Stimulated activated CD8-positive, alpha-beta memory T cell treated with anti-CD3 and anti-CD28 coated beads, Interleukin-15, amount 100 ng/mL, for 1 hour (primary cell): ENCODE measurements around the gene MSGN1.

Source experiments
- DNase-seq: peaks from one replicate; pipeline ENCODE4 v3.0.0-alpha.2; 2020; ENCODE audit warnings: low read depth

Gene MSGN1

DNA sequence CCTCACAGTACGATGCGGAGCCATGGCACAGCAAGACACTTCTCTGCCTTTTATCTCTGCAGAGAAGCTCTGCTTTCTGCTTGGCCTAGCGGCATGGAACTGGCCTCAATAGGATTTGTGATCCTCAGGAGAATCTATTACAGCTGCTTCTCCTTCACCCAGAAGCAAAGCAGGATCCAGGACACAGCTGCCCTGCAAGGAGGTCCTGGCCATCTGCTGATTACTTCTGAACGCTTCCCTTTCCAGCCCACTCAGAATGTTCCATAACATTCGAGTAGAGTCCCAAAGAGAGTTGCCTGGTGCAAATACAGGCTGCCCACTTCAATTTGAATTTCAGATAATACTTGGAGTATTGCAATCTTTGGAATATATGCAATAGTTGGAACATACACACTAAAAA, 33.0 kb downstream of the MSGN1 start:
- no peak for DNase-seq

- no peak for DNase-seq
Measured at GRCh38 chr2:17850151-17850550, 33.9 kb downstream of the MSGN1 start.

- no peak for DNase-seq
Measured at GRCh38 chr2:17851731-17852585, 35.7 kb downstream of the MSGN1 start.

GRCh38 chr2:17853799-17854198, 37.5 kb downstream of the MSGN1 start:
- no peak for DNase-seq

- DNase-seq: no peak
Measured at GRCh38 chr2:17857021-17857420, 40.8 kb downstream of the MSGN1 start.

- DNase-seq: no peak
Measured at GRCh38 chr2:17858064-17858463, 41.8 kb downstream of the MSGN1 start.

DNA sequence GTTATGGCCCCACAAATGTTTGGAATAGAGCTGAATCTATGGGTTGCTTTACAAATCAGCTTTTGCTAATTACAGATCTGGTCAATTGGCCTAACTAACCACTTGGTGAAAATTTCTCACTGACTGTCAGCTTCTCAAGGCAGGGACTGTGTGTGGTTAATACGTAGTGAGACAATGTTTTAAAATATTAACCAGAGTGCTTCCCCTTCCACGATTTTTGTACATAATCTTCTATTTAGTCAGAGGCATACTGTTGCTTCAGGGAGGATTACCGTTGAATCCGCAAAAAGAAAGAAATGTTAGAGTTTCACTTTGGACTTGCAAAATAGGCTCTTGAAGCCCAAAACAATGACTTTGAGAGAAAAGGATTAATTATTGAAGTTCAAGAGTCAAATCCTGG, 47.3 kb downstream of the MSGN1 start:
- DNase-seq: no peak

DNA sequence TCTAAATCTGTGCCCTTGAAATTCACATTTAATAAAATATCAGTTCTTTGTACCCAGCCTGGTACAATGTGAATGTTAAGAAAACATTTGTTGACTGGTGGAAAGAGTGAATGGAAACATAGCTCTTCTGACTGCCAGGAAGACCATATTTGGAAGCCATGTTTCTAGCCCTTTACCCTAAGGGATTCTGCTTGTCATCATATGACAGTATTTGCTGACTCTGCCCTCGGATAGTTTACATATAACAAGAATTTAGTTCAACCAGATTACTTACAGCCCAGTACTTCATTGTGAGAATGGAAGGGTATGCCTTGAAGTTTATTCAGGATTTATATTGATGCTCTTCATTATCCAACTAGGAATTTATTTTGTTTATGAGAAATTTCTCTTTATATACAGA, 48.4 kb downstream of the MSGN1 start:
- no peak for DNase-seq

DNA sequence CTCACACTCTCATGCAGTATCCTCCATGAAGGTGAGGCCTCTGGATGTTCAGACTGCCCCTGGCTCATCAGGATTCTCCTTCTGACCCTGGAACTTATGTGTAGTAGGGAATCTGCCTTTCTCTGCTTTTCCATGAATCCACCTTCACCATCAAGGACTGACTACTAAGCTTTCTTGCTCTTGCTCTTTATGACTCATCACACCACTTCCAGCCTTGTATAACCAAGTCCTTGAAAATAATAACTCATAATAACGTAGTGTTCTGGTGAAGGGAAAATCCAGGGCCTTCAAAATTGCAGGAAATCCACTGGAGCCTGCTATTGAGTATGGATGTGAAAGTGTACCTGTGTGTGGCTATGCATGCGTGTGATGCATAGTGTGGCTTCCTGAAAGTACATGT, 50.9 kb downstream of the MSGN1 start:
- no peak for DNase-seq
